H1 (cell line): ENCODE data around the gene PTPRG. TPM values are rescaled to one million over a fixed set of nuclear protein-coding genes. Genes with fewer than 3 reads are reported as not detected.

Experiments used
- CTCF ChIA-PET: fragments of 300-600 bp; sonication (Branson Sonifier 250); formaldehyde crosslinking; loops from one replicate; lab custom pipeline; 2021; ENCODE audit not compliant: partially characterized antibody; lab: Charles Lee
- POLR2A ChIA-PET: fragments of 300-600 bp; sonication (Branson Sonifier 250); formaldehyde crosslinking; loops from one replicate; lab custom pipeline; 2021; ENCODE audit warnings: inconsistent platforms; ENCODE audit not compliant: partially characterized antibody; lab: Charles Lee
- DNase-seq, 2 experiments: peaks; one replicate each; pipeline versions ENCODE4 v3.0.0 to v3.0.0-alpha.2; 2010 to 2022; ENCODE audit warnings: low spot score in 2 of 2, low read depth in 1 of 2, mixed read lengths in 1 of 2
- FAIRE-seq: peaks from 2 replicates; lab custom pipeline; 2011; peaks lifted over from hg19 to GRCh38; lab: Jason Lieb, UNC
- H2AFZ ChIP-seq: 2 replicates; pipeline ENCODE4 v1.8.1; 2012; ENCODE audit warnings: low read length, inconsistent platforms
- H2AK5ac ChIP-seq: 2 replicates; pipeline ENCODE4 v1.6.1; 2013; ENCODE audit warnings: low read depth, low read length
- H2BK120ac ChIP-seq: replicated peaks from 2 replicates; pipeline ENCODE3; 2013; ENCODE audit warnings: low read depth, low read length, inconsistent platforms
- H2BK12ac ChIP-seq: 2 replicates; pipeline ENCODE4 v1.6.1; 2013; ENCODE audit warnings: low read depth, low read length
- H2BK15ac ChIP-seq: 2 replicates; pipeline ENCODE4 v1.6.1; 2013; ENCODE audit warnings: low read length
- H2BK20ac ChIP-seq: 2 replicates; pipeline ENCODE4 v1.6.1; 2013; ENCODE audit warnings: low read length
- H2BK5ac ChIP-seq: 2 replicates; pipeline ENCODE4 v1.6.1; 2013; ENCODE audit warnings: low read depth, low read length
- H3K14ac ChIP-seq: 2 replicates; pipeline ENCODE4 v1.6.1; 2013; ENCODE audit warnings: inconsistent platforms; ENCODE audit not compliant: insufficient read length
- H3K18ac ChIP-seq: 2 replicates; pipeline ENCODE4 v1.6.1; 2013; ENCODE audit warnings: low read length; ENCODE audit errors: extremely low read depth
- H3K23ac ChIP-seq: 2 replicates; pipeline ENCODE4 v1.6.1; 2013; ENCODE audit warnings: inconsistent platforms; ENCODE audit not compliant: insufficient read length
- H3K23me2 ChIP-seq: 2 replicates; pipeline ENCODE4 v1.6.1; 2013; ENCODE audit warnings: low read depth, low read length
- H3K27ac ChIP-seq: 2 replicates; pipeline ENCODE4 v1.6.1; 2011; ENCODE audit warnings: low read depth, low read length, inconsistent platforms
- H3K27me3 ChIP-seq, 4 experiments: replicated peaks in 1 of 4; 1 replicate in 1 of 4; 2 replicates in 3 of 4; pipeline versions ENCODE4 v1.6.1 to v1.8.1; 2011 to 2013; ENCODE audit warnings: low read length in 3 of 4, mild to moderate bottlenecking in 3 of 4, inconsistent platforms in 2 of 4, mixed read lengths in 2 of 4, moderate library complexity in 1 of 4; ENCODE audit not compliant: control insufficient read depth in 3 of 4, insufficient read depth in 3 of 4; ENCODE audit errors: extremely low read depth in 1 of 4
- H3K36me3 ChIP-seq, 4 experiments: 2 replicates each; pipeline versions ENCODE4 v1.6.1 to v1.8.1; 2011 to 2013; ENCODE audit warnings: mild to moderate bottlenecking in 4 of 4, low read length in 3 of 4, moderate library complexity in 2 of 4, control low read depth in 1 of 4, inconsistent platforms in 1 of 4; ENCODE audit not compliant: insufficient read depth in 4 of 4, control insufficient read depth in 2 of 4
- H3K4ac ChIP-seq: replicated peaks from 2 replicates; pipeline ENCODE3; 2013; ENCODE audit warnings: low read length, low read depth, mixed read lengths, inconsistent platforms; ENCODE audit not compliant: insufficient read length
- H3K4me1 ChIP-seq, 4 experiments: replicated peaks in 1 of 4; 1 replicate in 1 of 4; 2 replicates in 3 of 4; pipeline versions ENCODE4 v1.6.1 to v1.8.1; 2011 to 2013; ENCODE audit warnings: low read length in 3 of 4, inconsistent platforms in 2 of 4, mixed read lengths in 1 of 4; ENCODE audit not compliant: insufficient read depth in 4 of 4, control insufficient read depth in 3 of 4
- H3K4me2 ChIP-seq, 2 experiments: 2 replicates each; pipeline versions ENCODE4 v1.6.1 to v1.8.1; 2011 to 2013; ENCODE audit warnings: low read depth in 2 of 2, low read length in 2 of 2, control low read depth in 1 of 2, inconsistent platforms in 1 of 2, mild to moderate bottlenecking in 1 of 2; ENCODE audit not compliant: insufficient read depth in 1 of 2
- H3K4me3 ChIP-seq, 4 experiments: fragments of 200-600, 300-600 bp in 1 of 4; sonication (generic), shearing (Covaris generic), sonication (Bioruptor Twin) in 1 of 4; 2 replicates each; pipeline versions ENCODE4 v1.5.1 to v1.8.1; 2011 to 2016; ENCODE audit warnings: low read length in 4 of 4, low read depth in 3 of 4, control low read depth in 2 of 4, inconsistent platforms in 2 of 4, mild to moderate bottlenecking in 2 of 4, mixed read lengths in 1 of 4, moderate library complexity in 1 of 4; ENCODE audit not compliant: insufficient read depth in 2 of 4; ENCODE audit errors: extremely low read depth in 1 of 4
- H3K56ac ChIP-seq: replicated peaks from 2 replicates; pipeline ENCODE3; 2013; ENCODE audit warnings: low read depth, mild to moderate bottlenecking, mixed read lengths, low read length, inconsistent platforms; ENCODE audit not compliant: insufficient read length
- H3K79me1 ChIP-seq: 2 replicates; pipeline ENCODE4 v1.6.1; 2013; ENCODE audit warnings: low read depth, low read length, control low read depth
- H3K79me2 ChIP-seq, 2 experiments: 2 replicates each; pipeline versions ENCODE4 v1.6.1 to v1.8.1; 2012 to 2013; ENCODE audit warnings: low read length in 2 of 2, mild to moderate bottlenecking in 2 of 2, inconsistent platforms in 1 of 2; ENCODE audit not compliant: insufficient read depth in 2 of 2, control insufficient read depth in 1 of 2
- H3K9ac ChIP-seq, 4 experiments: replicated peaks in 1 of 4; 1 replicate in 1 of 4; 2 replicates in 3 of 4; pipeline versions ENCODE4 v1.6.1 to v1.8.1; 2011 to 2013; ENCODE audit warnings: low read depth in 3 of 4, low read length in 3 of 4, control low read depth in 2 of 4, mild to moderate bottlenecking in 2 of 4, moderate library complexity in 2 of 4, inconsistent platforms in 1 of 4; ENCODE audit errors: extremely low read depth in 1 of 4
- H3K9me3 ChIP-seq, 2 experiments: 2 replicates each; pipeline versions ENCODE4 v1.6.1 to v1.8.1; 2012 to 2013; ENCODE audit warnings: mild to moderate bottlenecking in 2 of 2, moderate library complexity in 2 of 2, control low read depth in 1 of 2, inconsistent platforms in 1 of 2, low read depth in 1 of 2, low read length in 1 of 2, mixed read lengths in 1 of 2; ENCODE audit not compliant: insufficient read depth in 2 of 2
- H4K20me1 ChIP-seq, 2 experiments: replicated peaks in 1 of 2; 2 replicates each; pipeline versions ENCODE3 to v1.8.1; 2011 to 2013; ENCODE audit warnings: inconsistent platforms in 2 of 2, low read length in 2 of 2, mild to moderate bottlenecking in 1 of 2; ENCODE audit not compliant: insufficient read depth in 2 of 2, control insufficient read depth in 1 of 2
- H4K5ac ChIP-seq: 2 replicates; pipeline ENCODE4 v1.6.1; 2013; ENCODE audit warnings: low read length, low read depth, mixed read lengths, inconsistent platforms; ENCODE audit not compliant: insufficient read length
- H4K8ac ChIP-seq: 2 replicates; pipeline ENCODE4 v1.8.0; 2013; ENCODE audit warnings: mild to moderate bottlenecking, moderate library complexity, low read length, inconsistent platforms; ENCODE audit not compliant: insufficient read depth; ENCODE audit errors: extremely low read depth
- H4K91ac ChIP-seq: replicated peaks from 2 replicates; pipeline ENCODE3; 2013; ENCODE audit warnings: low read length, mixed read lengths, inconsistent platforms; ENCODE audit not compliant: insufficient read length
- CBX5 ChIP-seq: fragments of 300-800, 300-1000 bp; sonication (generic); IDR thresholded peaks from 2 replicates; pipeline ENCODE4 v1.7.1; 2016; ENCODE audit warnings: antibody characterized with exemption, low read length, low read depth
- CHD1 ChIP-seq: IDR thresholded peaks from 2 replicates; pipeline ENCODE4 v1.6.1; 2012; ENCODE audit warnings: low read depth, low read length, improper control_type of control experiment
- CREB1 ChIP-seq: IDR thresholded peaks from 2 replicates; pipeline ENCODE4 v1.6.1; 2012; ENCODE audit warnings: inconsistent platforms
- CTBP2 ChIP-seq: IDR thresholded peaks from 2 replicates; pipeline ENCODE4 v1.7.0; 2011; ENCODE audit warnings: borderline replicate concordance, mild to moderate bottlenecking, moderate library complexity, mixed read lengths, low read length; ENCODE audit not compliant: insufficient read depth, insufficient read length
- GABPA ChIP-seq: IDR thresholded peaks from 2 replicates; pipeline ENCODE4 v1.6.1; 2011; ENCODE audit warnings: mild to moderate bottlenecking, low read length, moderate library complexity, borderline replicate concordance; ENCODE audit not compliant: insufficient read depth
- MAX ChIP-seq: IDR thresholded peaks from 2 replicates; pipeline ENCODE4 v1.6.1; 2012; ENCODE audit warnings: inconsistent platforms
- PHF8 ChIP-seq: fragments of 200-600 bp; sonication (generic); conservative IDR thresholded peaks from 2 replicates; pipeline ENCODE4 v1.7.1; 2012; ENCODE audit warnings: low read depth, mild to moderate bottlenecking, inconsistent platforms, low read length, moderate library complexity
- RAD21 ChIP-seq, 2 experiments: IDR thresholded peaks in 1 of 2; conservative IDR thresholded peaks in 1 of 2; 2 replicates each; pipeline ENCODE4 v1.6.1; 2011; ENCODE audit warnings: low read depth in 2 of 2, low read length in 2 of 2, improper control_type of control experiment in 1 of 2, inconsistent platforms in 1 of 2, mild to moderate bottlenecking in 1 of 2, moderate library complexity in 1 of 2
- RBBP5 ChIP-seq: IDR thresholded peaks from 2 replicates; pipeline ENCODE4 v1.7.1; 2012; ENCODE audit warnings: low read depth, mild to moderate bottlenecking, inconsistent platforms, low read length, moderate library complexity, borderline replicate concordance
- RFX5 ChIP-seq: IDR thresholded peaks from 2 replicates; pipeline ENCODE4 v1.6.1; 2011; ENCODE audit warnings: low read depth, low read length, improper control_type of control experiment, borderline replicate concordance
- RXRA ChIP-seq: IDR thresholded peaks from 2 replicates; pipeline ENCODE4 v1.6.1; 2011; ENCODE audit warnings: low read depth, mild to moderate bottlenecking, low read length, moderate library complexity; ENCODE audit not compliant: insufficient read depth
- SIX5 ChIP-seq: IDR thresholded peaks from 2 replicates; pipeline ENCODE4 v1.6.1; 2011; ENCODE audit warnings: mild to moderate bottlenecking, low read depth, low read length
- SRF ChIP-seq: IDR thresholded peaks from 2 replicates; pipeline ENCODE4 v1.6.1; 2011; ENCODE audit warnings: mild to moderate bottlenecking, low read depth, low read length, moderate library complexity
- TBP ChIP-seq: IDR thresholded peaks from 2 replicates; pipeline ENCODE4 v1.6.1; 2011; ENCODE audit warnings: low read depth, low read length, improper control_type of control experiment
- WGBS, 2 experiments: shearing (Covaris generic) in 1 of 2; methylation state at CpG; one replicate each; pipeline versions ENCODE4 v1.1.6 to v1.1.7; 2013 to 2015; ENCODE audit warnings: low lambda C conversion rate in 2 of 2, mixed read lengths in 2 of 2, inconsistent platforms in 1 of 2, low coverage in 1 of 2, missing lambda C conversion rate in 1 of 2; ENCODE audit not compliant: insufficient replicate concordance in 2 of 2, insufficient coverage in 1 of 2, insufficient read length in 1 of 2; ENCODE audit errors: extremely low coverage in 1 of 2, missing lambda C conversion rate in 1 of 2; 5-methylcytosine and 5-hydroxymethylcytosine counted together
- polyA plus RNA-seq, 7 experiments: library from polyadenylated mRNA; depleted of rRNA in 3 of 7; stranded (reverse) in 5 of 7; unstranded in 2 of 7; fragments of >200 nt in 5 of 7; fragments of 200-250 nt in 2 of 7; gene quantifications; 1 replicate in 5 of 7; 2 replicates in 1 of 7; 4 replicates in 1 of 7; pipeline versions ENCODE4 v1.2.1 to v1.2.3, GENCODE V29; 2011 to 2013; ENCODE audit warnings: missing spikeins in 2 of 7, mixed read lengths in 2 of 7
- total RNA-seq: library from RNA; stranded (reverse); fragmentation: NEBNext Ultra II Directional; extraction: Animal tissue kit (Norgen Biotek cat#: 25700); gene quantifications from 2 replicates; pipeline ENCODE4 v1.2.1, GENCODE V29; 2021

The PTPRG gene
- total and polyA plus RNA-seq, 2 of the 8 experiments (the other 6 are each of a cell fraction or from before 2014, with no cell fraction given), result 23.3 to 96.2 TPM

GRCh38 chr3:61650276-61650675, 88.9 kb downstream of the PTPRG start:
- H3K4me1 ChIP-seq, result peaks cover 0 to 10% (median 4%) of the 10 kb centered on the region in 4 experiments; a peak in 3 of 7 replicates
- DNase-seq (no peak), FAIRE-seq (no peak)
- H2BK15ac ChIP-seq, result no peak overlapping the region
- ChIA-PET POLR2A (interaction anchor here (1.1 to 1.8 kb wide), 2 partner anchors 14 to 89 kb away, joined by 3 to 5 read pairs; partner anchors contain the start of gene PTPRG), CTCF (interaction anchor here (2.7 kb wide), 1 partner anchor 19 kb away, joined by 5 read pairs; no protein-coding TSS in a partner anchor)
- no peak overlapping the region for H2AFZ ChIP-seq
- H3K36me3 ChIP-seq, result peaks cover 0 to 5% (median under 1%) of the 10 kb centered on the region in 4 experiments; a peak in 3 of 8 replicates
- no peak overlapping the region for H2BK20ac ChIP-seq
- H3K79me1 ChIP-seq, result peaks cover 9% of the 10 kb centered on the region
- no peak overlapping the region for H3K23ac ChIP-seq
- WGBS, 2 experiments, result 90% methylated on average over 7 of the region's 7 CpGs; no CpG with 5 or more reads in 1 of the 2 experiments
- no peak overlapping the region for H2BK5ac ChIP-seq
- H3K18ac ChIP-seq, result no peak overlapping the region
- H3K4me2 ChIP-seq, result no peak overlapping the region
- H4K20me1 ChIP-seq, result peaks cover 8 to 20% of the 10 kb centered on the region in 2 experiments
- H3K9me3 ChIP-seq, result peaks cover 1 to 2% of the 10 kb centered on the region in 2 experiments
- H2AK5ac ChIP-seq, result no peak overlapping the region
- no peak overlapping the region for H3K56ac ChIP-seq
- H4K5ac ChIP-seq, result no peak overlapping the region
- no peaks in the 10 kb centered on the region for H3K23me2 ChIP-seq
- H4K91ac ChIP-seq, result no peak overlapping the region
- H3K9ac ChIP-seq, result no peak overlapping the region
- H2BK12ac ChIP-seq, result no peak overlapping the region
- peaks cover 11 to 97% of the 10 kb centered on the region in 2 experiments for H3K79me2 ChIP-seq
- H3K27ac ChIP-seq, result no peak overlapping the region
- H4K8ac ChIP-seq, result no peak overlapping the region
- no peak overlapping the region for H3K14ac ChIP-seq
- H2BK120ac ChIP-seq, result no peak overlapping the region
- no peak overlapping the region for H3K4ac ChIP-seq
- H3K4me3 ChIP-seq, result no peak overlapping the region
- H3K27me3 ChIP-seq, result no peaks in the 10 kb centered on the region
- TF ChIP-seq CBX5 (no peak), SRF (no peak), MAX (no peak), CTBP2 (no peak), CREB1 (no peak), RFX5 (no peak), RAD21 (IDR thresholded peaks at IDR 0.05 in 1 of 2, conservative IDR thresholded peaks at IDR 0.05 in 1 of 2; ENCODE audit: low read depth in 2 of 2, low read length in 2 of 2) (no peak), GABPA (no peak), PHF8 (no peak), CHD1 (no peak), SIX5 (no peak), RBBP5 (no peak), RXRA (no peak), TBP (no peak)
